Calu3 (cell line): ENCODE measurements around the gene TTC38. TPM values are rescaled to one million over a fixed set of nuclear protein-coding genes. Genes with fewer than 3 reads are reported as not detected.

Experiments
- BruUV-seq: library from RNA; stranded (reverse); fragments of 400-500 nt; replicated peaks from 2 replicates; lab custom pipeline; 2021; lab: Mats Ljungman, UMichigan
- CTCF ChIA-PET: fragments of 300-600 bp; sonication (Branson Sonifier 250); formaldehyde crosslinking; loops from one replicate; lab custom pipeline; 2022; ENCODE audit warnings: antibody characterized with exemption; lab: Charles Lee
- DNase-seq: peaks from one replicate; pipeline ENCODE4 v3.0.0; 2022
- H3K27ac Mint-ChIP-seq: one replicate; pipeline ENCODE4 v1.8.0; 2022; ENCODE audit warnings: mixed read lengths; ENCODE audit not compliant: unreplicated experiment
- H3K27me3 Mint-ChIP-seq: one replicate; pipeline ENCODE4 v1.8.0; 2022; ENCODE audit warnings: mixed read lengths; ENCODE audit not compliant: unreplicated experiment
- H3K36me3 Mint-ChIP-seq: one replicate; pipeline ENCODE4 v1.8.0; 2022; ENCODE audit warnings: mild to moderate bottlenecking, moderate library complexity, mixed read lengths; ENCODE audit not compliant: insufficient read depth, unreplicated experiment
- H3K4me1 Mint-ChIP-seq: one replicate; pipeline ENCODE4 v1.8.0; 2022; ENCODE audit warnings: mild to moderate bottlenecking, low read depth, mixed read lengths; ENCODE audit not compliant: unreplicated experiment
- H3K4me3 Mint-ChIP-seq: one replicate; pipeline ENCODE4 v1.8.0; 2022; ENCODE audit warnings: mild to moderate bottlenecking, low read depth, moderate library complexity, mixed read lengths; ENCODE audit not compliant: unreplicated experiment
- H3K9me3 Mint-ChIP-seq: one replicate; pipeline ENCODE4 v1.8.0; 2022; ENCODE audit warnings: low read depth, mixed read lengths; ENCODE audit not compliant: unreplicated experiment
- intact Hi-C: fragments of 100-400 bp; cut with micrococcal nuclease; formaldehyde crosslinking; loops from one replicate; pipeline ENCODE4 v1.10.0; 2022; ENCODE audit not compliant: unreplicated experiment
- total RNA-seq: library from RNA; stranded (reverse); gene quantifications from 2 replicates; pipeline ENCODE4 v1.2.3, GENCODE V29; 2022
- TF ChIP-seq, protein P1 (sequence below): fragments of 200-600 bp; IDR thresholded peaks from one replicate; pipeline ENCODE4 v1.8.0; 2022; ENCODE audit warnings: antibody characterized with exemption; ENCODE audit not compliant: unreplicated experiment

The TTC38 gene
- total RNA-seq, 1 experiment from 2014 or later = 31.9 TPM

DNA sequence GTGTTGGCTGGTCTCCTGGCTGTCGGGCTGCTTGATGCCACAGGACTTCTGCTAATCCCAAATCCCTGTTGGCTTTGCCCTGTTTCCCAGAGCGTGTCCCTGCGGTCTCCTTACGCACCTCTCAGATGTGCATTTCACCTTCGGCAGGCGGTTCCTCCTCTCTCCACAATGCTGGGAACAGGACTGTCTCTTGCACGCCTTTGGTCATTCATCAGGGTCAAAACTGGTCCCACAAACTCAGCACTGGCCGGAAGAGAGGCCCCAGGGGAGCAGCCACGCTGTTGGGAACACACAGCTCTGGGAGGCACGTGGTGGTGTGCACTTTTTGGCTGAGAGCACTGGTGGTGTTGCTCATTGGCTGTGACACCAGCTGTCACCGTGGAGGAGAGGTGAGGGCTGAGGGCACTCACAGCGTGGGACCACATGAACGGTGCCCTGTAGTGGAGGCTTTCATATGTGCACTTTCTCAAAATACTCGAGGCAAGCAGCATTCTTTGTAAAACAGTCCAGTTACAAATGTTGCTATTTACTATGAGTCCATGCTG lies 52.4 kb downstream of the TTC38 start:
- Mint-ChIP-seq H3K9me3 (no peaks in the 10 kb centered on the region), H3K4me3 (no peak overlapping the region), H3K36me3 (peaks cover 59% of the 10 kb centered on the region), H3K4me1 (no peaks in the 10 kb centered on the region), H3K27ac (no peak overlapping the region), H3K27me3 (no peaks in the 10 kb centered on the region)
- CTCF ChIA-PET = no interaction called here
- TF ChIP-seq, protein P1, sequence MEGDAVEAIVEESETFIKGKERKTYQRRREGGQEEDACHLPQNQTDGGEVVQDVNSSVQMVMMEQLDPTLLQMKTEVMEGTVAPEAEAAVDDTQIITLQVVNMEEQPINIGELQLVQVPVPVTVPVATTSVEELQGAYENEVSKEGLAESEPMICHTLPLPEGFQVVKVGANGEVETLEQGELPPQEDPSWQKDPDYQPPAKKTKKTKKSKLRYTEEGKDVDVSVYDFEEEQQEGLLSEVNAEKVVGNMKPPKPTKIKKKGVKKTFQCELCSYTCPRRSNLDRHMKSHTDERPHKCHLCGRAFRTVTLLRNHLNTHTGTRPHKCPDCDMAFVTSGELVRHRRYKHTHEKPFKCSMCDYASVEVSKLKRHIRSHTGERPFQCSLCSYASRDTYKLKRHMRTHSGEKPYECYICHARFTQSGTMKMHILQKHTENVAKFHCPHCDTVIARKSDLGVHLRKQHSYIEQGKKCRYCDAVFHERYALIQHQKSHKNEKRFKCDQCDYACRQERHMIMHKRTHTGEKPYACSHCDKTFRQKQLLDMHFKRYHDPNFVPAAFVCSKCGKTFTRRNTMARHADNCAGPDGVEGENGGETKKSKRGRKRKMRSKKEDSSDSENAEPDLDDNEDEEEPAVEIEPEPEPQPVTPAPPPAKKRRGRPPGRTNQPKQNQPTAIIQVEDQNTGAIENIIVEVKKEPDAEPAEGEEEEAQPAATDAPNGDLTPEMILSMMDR = no peak
- intact Hi-C loops = no loop called here
- no peak for DNase-seq
- BruUV-seq = no TSS peak

DNA sequence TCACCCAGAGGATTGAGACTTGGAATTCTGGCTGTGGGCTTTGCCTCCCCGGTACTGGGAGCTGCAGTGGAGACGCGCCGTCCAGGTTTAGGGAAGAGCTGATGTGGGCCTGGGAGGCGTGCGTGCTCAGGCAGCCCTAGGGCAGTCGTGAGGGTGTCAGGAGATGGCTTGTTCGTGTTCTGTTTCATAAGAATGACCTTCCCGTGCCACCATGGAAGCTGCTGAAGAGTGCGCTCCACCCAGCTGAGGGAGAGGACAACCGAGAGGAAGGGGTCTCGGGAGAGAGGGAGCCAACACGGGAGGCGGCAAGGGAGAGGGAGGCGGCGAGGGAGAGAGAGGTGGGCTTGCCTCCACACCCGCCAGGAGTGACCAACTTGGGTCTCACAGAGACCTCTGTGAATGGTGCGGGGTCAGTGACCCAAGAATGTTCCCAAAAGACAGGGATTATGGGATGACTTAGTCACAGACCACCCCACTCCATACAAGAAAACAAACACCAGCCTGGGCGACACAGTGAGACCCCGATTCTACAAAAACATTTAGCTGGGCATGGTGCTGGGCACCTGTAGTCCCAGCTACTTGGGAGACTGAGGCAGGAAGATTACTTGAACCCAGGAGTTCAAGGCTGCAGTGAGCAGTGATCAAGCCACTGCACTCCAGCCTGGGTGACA lies 53.0 kb downstream of the TTC38 start:
- CTCF ChIA-PET = no interaction called here
- DNase-seq = no peak
- no peaks in the 10 kb centered on the region for H3K9me3 Mint-ChIP-seq
- H3K36me3 Mint-ChIP-seq = peaks cover 62% of the 10 kb centered on the region
- intact Hi-C loops = no loop called here
- no peaks in the 10 kb centered on the region for H3K27me3 Mint-ChIP-seq
- no TSS peak for BruUV-seq
- H3K4me3 Mint-ChIP-seq = no peak overlapping the region
- no peak overlapping the region for H3K27ac Mint-ChIP-seq
- no peaks in the 10 kb centered on the region for H3K4me1 Mint-ChIP-seq
- TF ChIP-seq, protein P1 = no peak

DNA sequence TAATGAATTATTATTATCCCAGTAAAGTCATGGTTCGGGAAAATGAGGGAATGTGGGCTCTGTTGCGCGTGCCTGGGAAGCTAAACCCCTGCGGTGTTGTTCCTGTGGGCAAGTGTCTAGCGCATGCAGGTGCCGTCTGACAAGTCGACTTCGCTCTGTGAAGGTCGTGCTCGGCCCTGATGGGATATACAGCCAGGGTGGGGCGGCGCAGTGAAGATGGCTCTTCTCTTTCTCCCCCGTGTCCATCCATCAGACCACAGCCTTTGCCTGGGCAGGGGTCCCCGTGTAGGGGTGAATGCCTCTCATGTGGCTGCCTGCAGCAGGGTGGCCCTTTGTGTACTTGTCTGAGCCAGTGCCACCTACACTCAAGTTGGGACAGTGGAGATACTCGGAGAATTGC lies 54.9 kb downstream of the TTC38 start:
- H3K4me1 Mint-ChIP-seq = no peaks in the 10 kb centered on the region
- intact Hi-C loops = no loop called here
- no peaks in the 10 kb centered on the region for H3K27me3 Mint-ChIP-seq
- DNase-seq = no peak
- no TSS peak for BruUV-seq
- H3K9me3 Mint-ChIP-seq = no peaks in the 10 kb centered on the region
- H3K27ac Mint-ChIP-seq = no peak overlapping the region
- peaks cover 60% of the 10 kb centered on the region for H3K36me3 Mint-ChIP-seq
- no peak overlapping the region for H3K4me3 Mint-ChIP-seq
- TF ChIP-seq, protein P1 = no peak
- CTCF ChIA-PET = no interaction called here

DNA sequence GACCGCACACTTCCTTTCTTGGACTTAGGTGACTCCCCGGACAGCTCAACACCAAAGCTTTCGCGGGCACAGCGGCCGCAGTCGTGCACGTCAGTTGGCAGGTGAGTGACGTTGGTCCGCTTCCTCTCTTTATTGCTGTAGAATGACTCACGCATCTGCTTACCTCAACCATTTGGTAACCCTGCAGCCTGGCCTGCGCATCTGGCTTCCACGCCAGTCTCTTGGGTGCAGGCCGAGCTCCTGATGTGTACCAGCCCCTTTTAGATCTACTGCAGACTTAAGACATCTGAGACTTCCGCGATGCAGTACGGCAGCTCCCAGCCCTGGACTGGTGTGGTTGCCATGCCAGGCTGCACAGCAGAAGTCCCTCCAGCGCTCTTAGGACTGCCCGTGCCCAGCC lies 55.4 kb downstream of the TTC38 start:
- no peak overlapping the region for H3K4me3 Mint-ChIP-seq
- H3K36me3 Mint-ChIP-seq = peaks cover 60% of the 10 kb centered on the region

More for the DNA sequence above, 55.4 kb downstream of the TTC38 start:
- Mint-ChIP-seq H3K4me1 (no peaks in the 10 kb centered on the region), H3K27me3 (no peaks in the 10 kb centered on the region), H3K9me3 (no peaks in the 10 kb centered on the region), H3K27ac (no peak overlapping the region)
- TF ChIP-seq, protein P1 = no peak
- intact Hi-C loops = no loop called here
- no peak for DNase-seq
- CTCF ChIA-PET = no interaction called here
- no TSS peak for BruUV-seq
